ENCODE results near the gene CRYBA4.
"Not testable (repeated sequence)": the region's sequence is repeated elsewhere in the genome, so short reads cannot be mapped to it uniquely, and the experiment has no call there.

The CRYBA4 gene

GRCh38 chr22:26610072-26610958 lies 11.4 kb upstream of the CRYBA4 start:
- Histone ChIP-seq H3K4me1 (peaks cover 4% of the 10 kb centered on the region; the same call in 1 of the 2 replicates), H3K36me3 (no peaks in the 10 kb centered on the region), H3K4me3 (ENCODE audit: low read depth, low read length) (no peak overlapping the region), H3K9me3 (no peaks in the 10 kb centered on the region), H3K27me3 (no peaks in the 10 kb centered on the region)
- DNase-seq = no peak
- TF ChIP-seq CTCF (IDR thresholded peaks at IDR 0.05; ENCODE audit: low read depth, low read length) = no peak

- TF ChIP-seq CTCF (IDR thresholded peaks at IDR 0.05; ENCODE audit: low read depth, low read length) = no peak
- Histone ChIP-seq H3K27me3 (no peaks in the 10 kb centered on the region), H3K4me3 (ENCODE audit: low read depth, low read length) (no peak overlapping the region), H3K9me3 (no peaks in the 10 kb centered on the region), H3K4me1 (peaks cover 4% of the 10 kb centered on the region; the same call in 1 of the 2 replicates), H3K36me3 (no peaks in the 10 kb centered on the region)
- no peak for DNase-seq
Measured at GRCh38 chr22:26610996-26611395, 10.8 kb upstream of the CRYBA4 start.

GRCh38 chr22:26612652-26613051 lies 9.1 kb upstream of the CRYBA4 start:
- H3K27me3 ChIP-seq = no peaks in the 10 kb centered on the region
- no peaks in the 10 kb centered on the region for H3K36me3 ChIP-seq
- no peak overlapping the region for H3K4me3 ChIP-seq (ENCODE audit: low read depth, low read length)
- H3K4me1 ChIP-seq = peaks cover 15% of the 10 kb centered on the region
- DNase-seq = no peak
- no peaks in the 10 kb centered on the region for H3K9me3 ChIP-seq
- no peak for TF ChIP-seq CTCF (IDR thresholded peaks at IDR 0.05; ENCODE audit: low read depth, low read length)

- not testable (repeated sequence) for H3K4me3 ChIP-seq (ENCODE audit: low read depth, low read length); H3K9me3 ChIP-seq; H3K36me3 ChIP-seq; H3K27me3 ChIP-seq; DNase-seq
- peaks cover 19% of the 10 kb centered on the region for H3K4me1 ChIP-seq
Measured at GRCh38 chr22:26613753-26614152, 8.0 kb upstream of the CRYBA4 start.

GRCh38 chr22:26614322-26614721 lies 7.4 kb upstream of the CRYBA4 start:
- no peaks in the 10 kb centered on the region for H3K27me3 ChIP-seq
- peaks cover 19% of the 10 kb centered on the region for H3K4me1 ChIP-seq
- no peaks in the 10 kb centered on the region for H3K9me3 ChIP-seq
- DNase-seq = no peak
- H3K36me3 ChIP-seq = no peaks in the 10 kb centered on the region
- no peak for TF ChIP-seq CTCF (IDR thresholded peaks at IDR 0.05; ENCODE audit: low read depth, low read length)
- H3K4me3 ChIP-seq (ENCODE audit: low read depth, low read length) = no peak overlapping the region

- no peak for TF ChIP-seq CTCF (IDR thresholded peaks at IDR 0.05; ENCODE audit: low read depth, low read length)
- Histone ChIP-seq H3K36me3 (no peaks in the 10 kb centered on the region), H3K4me1 (peaks cover 19% of the 10 kb centered on the region), H3K9me3 (no peaks in the 10 kb centered on the region), H3K4me3 (ENCODE audit: low read depth, low read length) (no peak overlapping the region), H3K27me3 (no peaks in the 10 kb centered on the region)
- no peak for DNase-seq
Measured at GRCh38 chr22:26615149-26615548, 6.6 kb upstream of the CRYBA4 start.
